GM10847 (cell line): ENCODE measurements around the gene PITX2.

Source experiments
- POLR2A ChIP-seq: IDR thresholded peaks from 2 replicates; pipeline ENCODE4 v1.6.1; 2011; ENCODE audit not compliant: insufficient read length; ENCODE audit errors: extremely low read depth

Gene PITX2

DNA sequence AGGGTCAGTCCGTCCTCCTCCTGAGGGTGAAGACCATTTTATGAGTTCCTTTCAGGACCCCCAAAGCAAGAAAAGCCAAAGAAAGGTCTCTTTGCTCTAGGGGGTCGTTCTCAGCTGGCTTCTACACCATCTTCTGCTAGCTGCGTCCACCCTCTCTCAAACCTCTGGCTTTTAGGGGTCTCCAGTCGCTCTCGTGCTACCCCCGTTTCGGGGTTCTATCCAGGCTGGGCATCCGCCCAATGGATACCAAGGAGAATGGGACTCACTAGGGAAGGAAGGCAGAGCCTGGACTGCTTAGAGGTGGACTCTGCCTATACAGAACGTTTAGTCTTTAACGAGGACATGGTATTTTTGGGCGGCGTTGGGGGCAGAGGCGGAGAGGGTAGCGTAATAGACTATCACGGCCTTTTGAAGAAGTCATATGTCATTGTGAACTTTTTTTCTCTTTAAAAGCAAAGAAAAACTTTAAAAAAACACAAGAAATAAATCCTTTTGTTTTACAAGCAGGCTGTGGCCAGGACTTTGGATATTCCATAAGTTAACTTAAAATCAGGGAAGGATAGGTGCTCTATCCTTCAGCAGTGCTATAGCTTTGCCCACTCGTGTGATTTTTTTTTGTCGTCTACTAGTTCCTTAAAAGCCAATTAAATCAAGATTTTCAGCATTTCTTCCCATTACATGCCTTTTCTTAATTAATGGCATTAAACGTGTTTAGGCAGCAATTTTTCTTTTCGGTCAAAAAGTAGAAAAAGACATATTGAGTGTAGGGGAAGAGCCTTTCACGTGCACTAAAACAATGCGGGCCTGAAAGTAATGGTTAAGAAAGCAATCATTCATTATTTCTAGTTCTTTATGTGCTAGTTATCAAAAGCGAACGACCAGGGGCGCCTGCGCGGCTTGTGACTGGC lies 7.2 kb upstream of the PITX2 start:
- no peak for TF ChIP-seq POLR2A

DNA sequence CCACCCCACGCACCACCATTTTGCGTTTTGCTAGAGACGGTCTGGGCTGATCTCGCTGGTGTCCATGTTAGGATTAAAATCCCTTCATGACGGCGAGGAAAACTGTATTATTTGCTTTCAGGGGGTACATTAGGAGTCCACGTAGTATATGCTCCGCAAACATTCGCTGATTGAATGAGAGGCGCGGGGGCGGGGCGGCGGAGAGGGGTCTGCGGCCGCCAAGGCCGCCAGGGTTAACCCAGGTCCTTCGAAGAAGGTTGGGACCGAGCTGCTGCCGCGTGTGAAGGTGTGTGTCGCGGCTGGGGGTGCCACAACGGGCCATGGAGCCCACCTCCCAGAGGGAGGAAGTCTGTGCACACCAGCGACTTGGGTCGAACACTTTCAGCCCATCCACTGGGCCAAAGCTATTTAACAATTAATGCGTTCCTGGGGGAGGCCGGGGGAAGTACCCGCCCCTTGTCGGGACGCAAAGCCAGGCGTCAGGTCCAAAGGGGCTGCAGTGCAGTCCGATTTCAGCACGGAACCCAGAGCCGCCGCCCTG lies 6.4 kb upstream of the PITX2 start:
- TF ChIP-seq POLR2A: no peak

DNA sequence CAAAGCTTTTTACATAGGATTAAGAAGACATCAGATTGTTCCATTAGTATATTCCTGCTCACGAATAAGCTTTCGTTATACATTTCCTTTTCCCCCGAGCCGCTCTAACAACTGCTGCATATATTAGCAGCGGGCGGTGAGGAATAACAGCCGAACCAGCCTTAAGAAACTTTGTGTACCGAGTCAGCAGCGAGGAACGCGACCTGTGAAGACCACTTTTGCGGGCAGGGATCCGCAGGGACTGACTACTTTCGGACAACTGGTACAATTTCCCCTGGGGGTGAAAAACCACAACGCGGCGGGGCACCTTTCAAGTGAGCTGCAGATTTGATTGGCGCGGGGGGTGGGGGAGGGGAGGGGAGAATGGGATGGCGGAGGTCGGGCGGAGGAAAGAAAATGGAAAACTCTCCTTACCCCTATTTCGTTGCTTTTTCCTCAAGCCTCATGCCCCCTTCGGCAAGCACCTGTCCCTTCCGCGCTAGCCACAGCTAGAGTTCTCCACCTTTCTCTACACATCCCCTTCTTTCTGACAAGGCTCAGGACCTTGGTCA lies 5.9 kb upstream of the PITX2 start:
- no peak for TF ChIP-seq POLR2A

DNA sequence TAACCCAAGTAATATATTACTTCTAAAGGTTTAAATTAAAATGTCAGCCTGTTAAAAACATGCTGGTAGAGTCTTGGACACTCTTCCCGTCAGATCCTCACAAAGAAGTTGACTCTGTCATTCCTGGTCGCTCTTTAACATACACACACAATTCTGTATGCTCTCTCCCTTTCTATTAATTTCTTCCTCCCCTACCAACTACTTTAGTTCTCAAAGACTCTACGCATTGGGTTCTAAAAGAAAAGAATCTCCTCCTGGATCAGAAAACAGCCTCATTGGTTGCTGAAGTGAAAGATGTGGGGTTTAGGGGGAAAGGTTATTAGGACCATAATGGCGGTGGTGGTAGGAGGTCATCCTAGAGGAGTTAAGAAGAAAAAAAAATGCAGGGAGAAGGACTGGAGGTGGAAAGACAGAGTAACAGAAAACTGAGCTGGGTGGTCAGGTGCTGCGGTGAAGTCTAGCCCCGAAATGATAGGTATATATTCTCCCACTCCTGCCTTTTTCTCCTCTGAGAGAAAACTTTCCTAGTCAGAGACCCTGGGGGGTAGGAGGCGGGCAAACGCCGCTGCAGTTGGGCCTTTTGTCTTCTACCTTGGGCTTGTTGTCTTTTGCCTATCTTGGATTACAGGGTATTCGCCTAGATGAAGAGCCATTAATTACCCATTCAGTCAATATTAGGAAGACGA lies 5.2 kb upstream of the PITX2 start:
- no peak for TF ChIP-seq POLR2A

DNA sequence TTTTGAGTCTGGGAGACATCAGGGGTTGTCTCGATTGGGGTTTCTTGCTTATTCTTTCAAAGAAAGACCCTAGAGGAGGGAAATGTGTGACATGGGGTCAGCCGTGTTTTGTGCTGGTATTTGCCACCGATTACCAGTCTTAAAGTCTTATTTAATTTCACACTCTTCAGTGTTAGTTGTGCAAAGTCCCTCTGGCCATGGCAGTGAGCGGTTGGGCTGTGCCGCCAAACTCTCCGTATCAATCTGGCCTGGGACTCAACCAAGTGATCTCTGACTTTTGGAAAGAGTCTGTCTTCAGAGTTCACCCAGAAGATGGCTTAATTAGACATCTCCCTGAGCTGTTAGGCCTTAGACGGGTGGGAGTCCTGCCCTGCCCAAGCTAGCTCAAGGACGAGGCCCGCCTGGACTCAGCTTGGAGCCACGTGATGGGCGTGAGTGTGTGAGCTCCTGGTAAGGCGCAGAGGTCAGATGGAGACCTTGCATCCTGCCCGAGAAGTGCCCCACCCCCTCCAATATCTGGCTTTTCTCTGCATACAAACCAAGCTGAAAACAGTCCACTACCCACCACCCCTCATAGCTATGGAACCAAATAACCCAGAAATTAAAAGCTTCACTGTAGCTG lies 3.8 kb upstream of the PITX2 start:
- TF ChIP-seq POLR2A: no peak

DNA sequence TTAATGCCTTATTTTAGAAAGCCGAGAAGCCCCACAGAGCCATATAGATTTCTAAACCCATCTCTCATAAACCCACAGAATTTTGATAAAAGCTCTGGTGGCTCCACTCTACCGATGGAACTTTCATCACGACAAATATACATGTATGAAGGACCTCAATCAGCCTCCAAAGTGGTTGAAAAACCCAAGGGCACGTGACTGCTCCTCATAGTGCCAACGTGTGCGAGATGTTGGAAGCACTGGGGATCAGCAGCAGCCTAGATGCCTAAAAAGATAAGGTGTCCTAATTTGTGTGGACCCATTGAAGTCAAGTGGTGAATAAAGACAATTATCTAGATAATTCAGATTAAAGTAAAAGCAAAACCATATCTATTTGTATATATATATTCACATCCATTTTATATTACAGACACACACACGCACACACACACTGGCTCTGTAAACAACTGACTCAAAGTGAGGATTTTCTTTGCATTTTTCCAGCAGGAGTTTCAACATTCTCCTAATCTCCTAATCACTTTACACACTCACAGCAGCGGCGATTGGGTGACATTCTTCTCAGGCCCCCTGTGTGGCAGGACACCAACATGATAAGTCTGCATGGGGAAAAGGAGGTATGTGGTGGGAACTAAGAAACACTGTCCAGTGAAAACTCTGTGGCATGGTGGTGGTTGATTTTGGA lies 2.8 kb upstream of the PITX2 start:
- TF ChIP-seq POLR2A: no peak

DNA sequence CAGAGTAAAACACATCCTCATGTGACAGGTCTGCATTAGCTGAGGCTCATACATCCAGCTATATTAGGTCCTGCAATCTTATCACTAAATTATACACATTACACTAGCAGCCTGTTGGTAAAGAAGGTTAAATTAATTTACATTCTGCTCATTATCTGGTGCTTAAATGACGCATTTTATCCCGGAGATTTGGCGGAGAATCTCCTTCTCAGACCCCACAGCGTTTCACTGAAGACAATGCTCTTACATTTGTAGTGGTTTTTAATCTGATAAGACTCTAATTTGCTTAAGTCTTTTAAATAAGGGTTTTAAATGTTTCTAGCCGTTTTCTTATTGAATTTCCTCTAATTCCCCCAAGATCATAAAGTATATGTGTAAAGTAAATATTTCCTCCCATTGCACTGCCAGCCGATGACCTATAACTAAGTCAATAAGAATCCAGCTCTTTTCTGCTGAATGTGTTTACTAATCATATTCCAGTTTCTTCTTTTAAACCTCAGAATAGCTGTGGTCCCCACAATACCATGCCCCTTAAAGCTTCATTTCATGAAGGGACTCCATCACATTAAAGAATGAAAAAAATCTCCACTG lies 2.1 kb upstream of the PITX2 start:
- TF ChIP-seq POLR2A: no peak

DNA sequence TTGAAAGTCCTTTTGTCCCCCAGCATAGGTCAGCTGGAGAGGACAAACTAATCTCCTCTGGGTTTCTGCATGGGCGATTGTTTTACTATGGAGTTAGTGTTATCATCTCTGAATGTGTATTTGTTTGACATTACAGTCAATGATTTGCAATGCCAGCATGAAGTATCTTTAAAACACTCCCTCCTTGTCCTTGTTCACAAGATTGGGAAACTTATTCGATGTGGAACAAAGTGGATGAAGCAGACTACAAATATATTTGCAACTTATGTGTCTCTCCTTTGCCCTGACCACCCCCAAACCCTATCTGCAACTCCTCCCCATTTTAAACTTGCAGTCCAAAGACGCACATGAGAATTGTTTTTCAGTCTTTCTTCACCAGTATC lies 1.5 kb upstream of the PITX2 start:
- no peak for TF ChIP-seq POLR2A

DNA sequence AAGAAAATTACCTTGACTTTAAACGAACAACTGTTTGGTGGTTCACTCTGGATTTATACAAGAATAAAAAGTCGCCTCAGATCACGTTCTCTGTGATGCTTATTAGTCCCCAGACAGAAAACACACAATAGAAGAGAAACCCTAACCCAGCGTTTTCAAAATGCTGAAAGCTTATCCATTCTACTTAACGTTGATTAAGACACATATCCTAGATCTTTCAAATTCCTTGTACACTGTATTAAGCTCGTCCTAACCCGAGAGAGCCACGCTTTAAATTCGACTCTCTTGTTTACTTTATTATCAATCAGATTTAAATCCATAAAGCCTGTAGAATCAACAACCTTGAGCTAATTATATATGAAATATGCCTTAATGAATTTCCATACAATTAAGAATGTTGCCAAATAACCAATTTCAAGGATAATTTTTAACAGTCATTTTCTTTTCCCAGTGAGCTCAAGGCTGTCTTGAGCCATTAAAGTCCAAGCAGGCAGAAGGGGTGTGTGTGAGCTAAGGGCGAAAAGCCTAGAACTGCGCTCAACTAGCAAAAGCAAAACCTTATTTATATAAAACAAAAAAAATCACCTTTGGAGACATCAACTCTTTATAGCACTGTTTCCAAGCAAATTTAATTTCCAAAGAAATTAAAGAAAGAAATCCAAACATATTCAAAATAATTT lies 981 bp upstream of the PITX2 start:
- TF ChIP-seq POLR2A: no peak

DNA sequence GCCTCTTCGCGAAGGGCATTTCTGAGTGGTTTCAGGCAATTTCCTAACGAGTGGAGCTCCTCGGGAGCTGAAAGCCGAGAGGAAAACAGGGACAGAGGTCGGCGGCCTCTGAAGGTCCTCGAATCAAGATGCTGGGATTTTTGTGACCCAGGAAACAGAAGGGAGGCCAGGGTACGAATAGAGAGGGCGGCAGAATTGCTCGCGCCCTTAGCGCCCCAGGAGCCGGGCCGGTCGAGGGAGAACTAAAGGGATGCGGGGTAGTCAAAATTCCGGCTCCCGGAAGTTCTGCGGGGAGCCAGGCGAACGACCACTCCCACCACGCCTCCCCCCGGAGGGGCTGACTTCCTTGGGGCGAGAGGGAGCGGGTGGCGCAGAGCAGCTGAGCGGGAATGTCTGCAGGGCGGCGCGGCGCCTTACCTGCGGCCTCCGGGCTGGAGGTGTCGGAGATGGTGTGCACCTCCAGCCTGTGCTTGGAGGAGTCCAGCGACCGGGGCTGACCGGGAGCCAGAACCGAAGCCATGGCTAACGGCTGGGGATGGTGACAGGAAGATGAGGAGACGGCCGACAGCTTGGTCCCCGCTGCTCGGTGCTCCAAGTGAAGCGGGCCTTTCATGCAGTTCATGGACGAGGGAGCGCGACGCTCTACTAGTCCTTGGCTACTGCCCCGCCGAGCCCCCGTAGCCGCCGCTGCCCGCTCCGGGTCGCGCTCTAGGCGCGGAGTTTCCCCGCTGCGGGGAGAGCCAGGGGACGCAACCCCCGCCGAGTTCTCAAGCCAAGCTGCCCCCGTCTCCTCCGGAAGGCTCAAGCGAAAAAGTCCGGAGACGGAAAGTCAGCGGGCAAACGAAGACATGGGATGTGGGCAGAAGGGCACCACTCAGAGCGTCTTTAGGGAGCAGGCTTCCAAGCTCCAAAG lies 782 bp downstream of the PITX2 start:
- TF ChIP-seq POLR2A: no peak

DNA sequence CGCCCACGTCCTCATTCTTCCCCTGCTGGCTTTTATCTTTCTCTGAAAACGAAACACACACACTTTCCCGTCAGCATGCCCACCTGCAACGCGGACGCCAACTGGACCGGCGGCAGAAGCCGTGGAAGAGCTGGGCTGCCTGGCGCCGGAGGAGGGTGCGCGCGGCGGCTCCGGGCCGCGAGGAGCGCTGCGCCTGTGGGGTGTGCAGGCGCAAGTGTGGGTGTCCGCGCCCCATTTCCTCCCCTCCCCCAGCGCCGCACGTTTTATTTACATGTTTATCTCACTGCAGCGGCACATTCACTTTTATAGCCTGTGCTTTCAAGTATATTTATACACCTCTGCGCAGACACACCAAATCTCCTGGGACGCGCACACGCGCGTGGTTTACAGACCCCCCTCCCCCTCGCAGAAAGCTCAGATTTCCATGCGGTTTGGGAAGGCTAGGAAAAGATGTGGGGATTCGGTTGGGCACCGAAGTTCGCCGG lies 1.5 kb downstream of the PITX2 start:
- TF ChIP-seq POLR2A: no peak

DNA sequence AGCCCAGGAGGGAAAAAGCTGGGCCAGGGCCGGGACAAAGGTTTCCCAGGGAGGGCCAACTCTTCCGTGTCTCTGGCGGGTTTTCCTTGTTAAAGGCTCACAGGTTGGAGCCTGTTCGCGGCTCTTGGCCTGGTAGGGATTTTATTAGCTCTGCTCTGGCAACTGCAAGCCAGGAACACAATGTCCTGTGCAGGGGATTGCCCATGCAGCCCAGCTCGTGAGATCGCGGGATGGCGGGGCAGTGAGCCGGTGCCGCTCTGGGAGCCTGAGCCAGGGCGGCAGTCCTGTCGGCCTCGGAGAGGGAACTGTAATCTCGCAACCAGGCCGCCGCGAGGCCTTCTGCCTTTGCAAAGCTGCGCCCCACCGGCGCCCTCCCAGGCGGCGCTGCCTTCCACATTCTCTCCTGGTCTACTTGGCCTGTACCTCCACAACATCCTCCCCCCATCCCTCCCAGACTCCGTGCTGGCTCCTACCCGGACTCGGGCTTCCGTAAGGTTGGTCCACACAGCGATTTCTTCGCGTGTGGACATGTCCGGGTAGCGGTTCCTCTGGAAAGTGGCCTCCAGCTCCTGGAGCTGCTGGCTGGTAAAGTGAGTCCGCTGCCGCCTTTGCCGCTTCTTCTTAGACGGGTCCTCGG lies 2.1 kb downstream of the PITX2 start:
- no peak for TF ChIP-seq POLR2A
